Measurements from ENCODE around the gene DHTKD1. TPM values are rescaled to one million over a fixed set of nuclear protein-coding genes. Genes with fewer than 3 reads are reported as not detected.

The DHTKD1 gene
- total and polyA plus RNA-seq, 10 of the 15 experiments (the other 5 are each of a cell fraction or from before 2014, with no cell fraction given) = 11.3 to 35.0 (median 26.9) TPM

DNA sequence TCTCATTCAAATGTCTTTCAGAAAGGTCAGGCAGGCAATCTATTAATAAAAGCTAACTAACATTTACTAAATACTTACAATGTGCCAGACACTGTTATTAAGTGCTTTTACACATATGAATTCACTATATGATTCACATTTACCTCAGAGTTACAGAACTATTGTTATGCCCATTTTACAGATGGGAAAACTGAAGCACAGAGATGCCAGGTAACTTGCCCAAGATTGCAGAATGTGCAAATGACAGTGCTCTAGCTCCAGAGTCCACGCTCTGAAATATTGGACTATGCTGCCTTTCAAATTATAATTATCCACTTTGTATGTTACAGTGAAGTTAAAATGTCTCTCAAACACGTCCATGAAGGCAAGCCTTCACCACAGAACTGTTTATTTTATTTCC lies 48.2 kb upstream of the DHTKD1 start:
- H3K9me3 ChIP-seq (replicated peaks; ENCODE audit: control insufficient read depth, insufficient read depth, low read length) = no peaks in the 10 kb centered on the region
- peaks cover 0 to 8% of the 10 kb centered on the region in 2 experiments; a peak in 3 of 4 replicates for H3K36me3 ChIP-seq (ENCODE audit: control insufficient read depth in 2 of 2, insufficient read depth in 2 of 2, low read length in 1 of 2)
- ATAC-seq = no peak
- H4K20me1 ChIP-seq (ENCODE audit: control insufficient read depth, insufficient read depth) = no peaks in the 10 kb centered on the region
- H3K79me2 ChIP-seq (ENCODE audit: control insufficient read depth, insufficient read depth, low read length) = peaks cover 48% of the 10 kb centered on the region
- WGBS (ENCODE audit: insufficient coverage, insufficient replicate concordance, low lambda C conversion rate, missing lambda C conversion rate) = 65% methylated on average over 2 of the region's 2 CpGs
- no peak overlapping the region for H3K4me3 ChIP-seq
- H3K9ac ChIP-seq (ENCODE audit: control insufficient read depth, insufficient read depth, low read length) = no peak overlapping the region
- no peak for FAIRE-seq
- no peak for TF ChIP-seq WRNIP1 (IDR thresholded peaks at IDR 0.05; ENCODE audit: borderline replicate concordance, low read depth, low read length)
- no peak for TF ChIP-seq CBX3 (IDR thresholded peaks at IDR 0.05; ENCODE audit: borderline replicate concordance, low read depth)
- no peak for TF ChIP-seq ZNF274 (IDR thresholded peaks at IDR 0.05; ENCODE audit: insufficient read depth, insufficient read length)
- TF ChIP-seq, protein P1, sequence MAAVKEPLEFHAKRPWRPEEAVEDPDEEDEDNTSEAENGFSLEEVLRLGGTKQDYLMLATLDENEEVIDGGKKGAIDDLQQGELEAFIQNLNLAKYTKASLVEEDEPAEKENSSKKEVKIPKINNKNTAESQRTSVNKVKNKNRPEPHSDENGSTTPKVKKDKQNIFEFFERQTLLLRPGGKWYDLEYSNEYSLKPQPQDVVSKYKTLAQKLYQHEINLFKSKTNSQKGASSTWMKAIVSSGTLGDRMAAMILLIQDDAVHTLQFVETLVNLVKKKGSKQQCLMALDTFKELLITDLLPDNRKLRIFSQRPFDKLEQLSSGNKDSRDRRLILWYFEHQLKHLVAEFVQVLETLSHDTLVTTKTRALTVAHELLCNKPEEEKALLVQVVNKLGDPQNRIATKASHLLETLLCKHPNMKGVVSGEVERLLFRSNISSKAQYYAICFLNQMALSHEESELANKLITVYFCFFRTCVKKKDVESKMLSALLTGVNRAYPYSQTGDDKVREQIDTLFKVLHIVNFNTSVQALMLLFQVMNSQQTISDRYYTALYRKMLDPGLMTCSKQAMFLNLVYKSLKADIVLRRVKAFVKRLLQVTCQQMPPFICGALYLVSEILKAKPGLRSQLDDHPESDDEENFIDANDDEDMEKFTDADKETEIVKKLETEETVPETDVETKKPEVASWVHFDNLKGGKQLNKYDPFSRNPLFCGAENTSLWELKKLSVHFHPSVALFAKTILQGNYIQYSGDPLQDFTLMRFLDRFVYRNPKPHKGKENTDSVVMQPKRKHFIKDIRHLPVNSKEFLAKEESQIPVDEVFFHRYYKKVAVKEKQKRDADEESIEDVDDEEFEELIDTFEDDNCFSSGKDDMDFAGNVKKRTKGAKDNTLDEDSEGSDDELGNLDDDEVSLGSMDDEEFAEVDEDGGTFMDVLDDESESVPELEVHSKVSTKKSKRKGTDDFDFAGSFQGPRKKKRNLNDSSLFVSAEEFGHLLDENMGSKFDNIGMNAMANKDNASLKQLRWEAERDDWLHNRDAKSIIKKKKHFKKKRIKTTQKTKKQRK (IDR thresholded peaks at IDR 0.05; ENCODE audit: low read depth, low read length) = no peak
- TF ChIP-seq, protein P2, sequence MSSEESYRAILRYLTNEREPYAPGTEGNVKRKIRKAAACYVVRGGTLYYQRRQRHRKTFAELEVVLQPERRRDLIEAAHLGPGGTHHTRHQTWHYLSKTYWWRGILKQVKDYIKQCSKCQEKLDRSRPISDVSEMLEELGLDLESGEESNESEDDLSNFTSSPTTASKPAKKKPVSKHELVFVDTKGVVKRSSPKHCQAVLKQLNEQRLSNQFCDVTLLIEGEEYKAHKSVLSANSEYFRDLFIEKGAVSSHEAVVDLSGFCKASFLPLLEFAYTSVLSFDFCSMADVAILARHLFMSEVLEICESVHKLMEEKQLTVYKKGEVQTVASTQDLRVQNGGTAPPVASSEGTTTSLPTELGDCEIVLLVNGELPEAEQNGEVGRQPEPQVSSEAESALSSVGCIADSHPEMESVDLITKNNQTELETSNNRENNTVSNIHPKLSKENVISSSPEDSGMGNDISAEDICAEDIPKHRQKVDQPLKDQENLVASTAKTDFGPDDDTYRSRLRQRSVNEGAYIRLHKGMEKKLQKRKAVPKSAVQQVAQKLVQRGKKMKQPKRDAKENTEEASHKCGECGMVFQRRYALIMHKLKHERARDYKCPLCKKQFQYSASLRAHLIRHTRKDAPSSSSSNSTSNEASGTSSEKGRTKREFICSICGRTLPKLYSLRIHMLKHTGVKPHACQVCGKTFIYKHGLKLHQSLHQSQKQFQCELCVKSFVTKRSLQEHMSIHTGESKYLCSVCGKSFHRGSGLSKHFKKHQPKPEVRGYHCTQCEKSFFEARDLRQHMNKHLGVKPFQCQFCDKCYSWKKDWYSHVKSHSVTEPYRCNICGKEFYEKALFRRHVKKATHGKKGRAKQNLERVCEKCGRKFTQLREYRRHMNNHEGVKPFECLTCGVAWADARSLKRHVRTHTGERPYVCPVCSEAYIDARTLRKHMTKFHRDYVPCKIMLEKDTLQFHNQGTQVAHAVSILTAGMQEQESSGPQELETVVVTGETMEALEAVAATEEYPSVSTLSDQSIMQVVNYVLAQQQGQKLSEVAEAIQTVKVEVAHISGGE (CRISPR knock-in tag; IDR thresholded peaks at IDR 0.05) = no peak
- TF ChIP-seq BRCA1 (IDR thresholded peaks at IDR 0.05; ENCODE audit: low read depth, low read length) = no peak
- no peak overlapping the region for H3K4me2 ChIP-seq (ENCODE audit: control insufficient read depth, insufficient read depth)
- BruUV-seq (replicated peaks) = TSS peak; percentile 28
- H3K27me3 ChIP-seq (replicated peaks in 1 of 2; ENCODE audit: control insufficient read depth in 2 of 2, insufficient read depth in 2 of 2, low read length in 1 of 2) = no peaks in the 10 kb centered on the region
- intact Hi-C loops (cut with micrococcal nuclease; ENCODE audit: unreplicated experiment) (no loop called here), in situ Hi-C loops (cut with MboI) (no loop called here)
- ChIA-PET RAD21 (ENCODE audit: unreplicated experiment) (no interaction called here), SMC1A (ENCODE audit: uncharacterized antibody, unreplicated experiment) (interaction anchor here (1.3 kb wide), 1 partner anchor 13 kb away, joined by 3 read pairs; no protein-coding TSS in a partner anchor), CTCF (interaction anchor here (1.8 kb wide), 1 partner anchor 10 kb away, joined by 3 read pairs; no protein-coding TSS in a partner anchor), POLR2A (no interaction called here)
- no peak for DNase-seq (ENCODE audit: low read depth, low spot score)
- H3K4me1 ChIP-seq (ENCODE audit: control insufficient read depth, insufficient read depth, low read length) = peaks cover 11% of the 10 kb centered on the region
- H2AFZ ChIP-seq (ENCODE audit: control insufficient read depth, low read depth, low read length) = no peak overlapping the region
- H3K27ac ChIP-seq (ENCODE audit: control insufficient read depth, insufficient read depth) = no peak overlapping the region
